Thyroid gland (tissue), 4 donors: Measurements from ENCODE around the gene BCR. TPM values are rescaled to one million over a fixed set of nuclear protein-coding genes. Genes with fewer than 3 reads are reported as not detected.

Experiments used
- DNase-seq, 2 donors: peaks; one replicate each; pipeline ENCODE4 v3.0.0-alpha.2; 2019
- H3K27ac ChIP-seq, 3 donors: fragments of 200-600 bp; sonication (generic); 1 replicate in 2 of 3; 2 replicates in 1 of 3; pipeline ENCODE4 v1.5.1; 2016 to 2019; ENCODE audit warnings: mild to moderate bottlenecking in 1 of 3, moderate library complexity in 1 of 3
- H3K27me3 ChIP-seq: fragments of 200-600 bp; sonication (generic); one replicate; pipeline ENCODE4 v1.5.1; 2019
- H3K36me3 ChIP-seq, 2 donors: fragments of 200-600 bp; sonication (generic); one replicate each; pipeline ENCODE4 v1.5.1; 2016 to 2019
- H3K4me1 ChIP-seq, 2 donors: fragments of 200-600 bp; sonication (generic); one replicate each; pipeline ENCODE4 v1.5.1; 2017 to 2019
- H3K4me3 ChIP-seq, 3 donors: fragments of 200-600 bp; sonication (generic); replicated peaks in 1 of 3; 1 replicate in 2 of 3; 2 replicates in 1 of 3; pipeline ENCODE4 v1.5.1; 2016; ENCODE audit warnings: mild to moderate bottlenecking in 1 of 3
- H3K9me3 ChIP-seq: fragments of 200-600 bp; sonication (generic); one replicate; pipeline ENCODE4 v1.5.1; 2017
- POLR2A ChIP-seq, 2 donors: fragments of 450-650 bp; IDR thresholded peaks; one replicate each; pipeline ENCODE4 v1.6.1; 2017; ENCODE audit warnings: antibody characterized with exemption in 2 of 2, mild to moderate bottlenecking in 2 of 2, moderate library complexity in 1 of 2
- WGBS, 2 donors: methylation state at CpG; one replicate each; pipeline ENCODE4 v1.1.5; 2017; 5-methylcytosine and 5-hydroxymethylcytosine counted together
- intact Hi-C: fragments of 100-400 bp; cut with DNase I; formaldehyde crosslinking; loops from one replicate; pipeline ENCODE4 v1.15.1; 2023
- total RNA-seq, 4 donors: library from RNA; depleted of rRNA; stranded (reverse); fragments of >200 nt; gene quantifications; one replicate each; pipeline ENCODE4 v1.2.3, GENCODE V29; 2016
- TF ChIP-seq, protein P1 (sequence below), 6 experiments: fragments of 200-600 bp in 3 of 6; fragments of 450-650 bp in 3 of 6; sonication (generic) in 3 of 6; IDR thresholded peaks; one replicate each; pipeline ENCODE4 v1.5.1; 2016 to 2019; ENCODE audit warnings: antibody characterized with exemption in 6 of 6, mild to moderate bottlenecking in 2 of 6, inconsistent platforms in 1 of 6, moderate library complexity in 1 of 6

Gene BCR
- total RNA-seq, 4 donors from 2014 or later: 80.1 to 127 (median 87.7) TPM

DNA sequence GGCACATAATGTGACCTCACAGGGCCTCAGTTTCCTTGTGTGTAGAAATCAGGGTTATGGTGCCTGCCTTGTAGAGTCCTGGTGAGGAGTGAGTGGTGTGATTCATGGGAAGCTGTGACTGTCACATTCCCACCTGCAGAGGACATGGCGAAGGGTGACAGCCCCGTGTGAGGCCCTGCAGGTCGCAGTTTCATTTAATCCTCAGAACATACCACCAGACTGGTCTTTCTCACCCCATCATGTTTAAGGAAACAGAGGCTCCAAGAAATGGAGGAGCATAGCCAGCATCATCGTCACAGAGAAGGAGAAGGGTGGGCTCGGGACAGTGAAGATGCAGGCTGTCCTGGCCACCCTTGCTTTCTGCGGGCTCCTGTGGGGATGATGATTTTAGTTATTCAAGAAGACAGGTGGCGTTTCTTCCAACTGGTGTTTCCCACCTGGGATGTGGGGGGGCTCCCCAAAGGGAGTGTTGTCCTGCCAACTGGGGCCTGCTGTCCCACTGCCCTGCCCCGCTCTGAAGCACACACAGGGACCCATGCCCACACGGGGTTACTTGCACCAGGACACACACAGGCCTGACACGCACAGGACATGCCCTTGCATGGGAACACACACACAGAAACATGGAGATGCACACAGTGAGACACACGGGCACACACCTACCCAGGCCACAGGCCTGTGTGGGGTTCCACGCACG lies 100.2 kb downstream of the BCR start:
- Histone ChIP-seq H3K27me3 (no peaks in the 10 kb centered on the region), H3K36me3 (peaks cover 18 to 24% of the 10 kb centered on the region in 2 donors), H3K27ac (peak overlapping the region in 1 of 3 donors; percentile 90), H3K9me3 (no peaks in the 10 kb centered on the region), H3K4me1 (peaks cover 20 to 58% of the 10 kb centered on the region in 2 donors), H3K4me3 (no peak overlapping the region)
- no peak for DNase-seq
- intact Hi-C loops: loop anchor here (2.0 kb wide), 1 partner anchor 102 kb away; no protein-coding TSS in a partner anchor
- no peak for TF ChIP-seq POLR2A (IDR thresholded peaks at IDR 0.05)
- TF ChIP-seq, protein P1, sequence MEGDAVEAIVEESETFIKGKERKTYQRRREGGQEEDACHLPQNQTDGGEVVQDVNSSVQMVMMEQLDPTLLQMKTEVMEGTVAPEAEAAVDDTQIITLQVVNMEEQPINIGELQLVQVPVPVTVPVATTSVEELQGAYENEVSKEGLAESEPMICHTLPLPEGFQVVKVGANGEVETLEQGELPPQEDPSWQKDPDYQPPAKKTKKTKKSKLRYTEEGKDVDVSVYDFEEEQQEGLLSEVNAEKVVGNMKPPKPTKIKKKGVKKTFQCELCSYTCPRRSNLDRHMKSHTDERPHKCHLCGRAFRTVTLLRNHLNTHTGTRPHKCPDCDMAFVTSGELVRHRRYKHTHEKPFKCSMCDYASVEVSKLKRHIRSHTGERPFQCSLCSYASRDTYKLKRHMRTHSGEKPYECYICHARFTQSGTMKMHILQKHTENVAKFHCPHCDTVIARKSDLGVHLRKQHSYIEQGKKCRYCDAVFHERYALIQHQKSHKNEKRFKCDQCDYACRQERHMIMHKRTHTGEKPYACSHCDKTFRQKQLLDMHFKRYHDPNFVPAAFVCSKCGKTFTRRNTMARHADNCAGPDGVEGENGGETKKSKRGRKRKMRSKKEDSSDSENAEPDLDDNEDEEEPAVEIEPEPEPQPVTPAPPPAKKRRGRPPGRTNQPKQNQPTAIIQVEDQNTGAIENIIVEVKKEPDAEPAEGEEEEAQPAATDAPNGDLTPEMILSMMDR (IDR thresholded peaks at IDR 0.05): no peak
- WGBS, 2 donors: 94% methylated on average over 10 to 11 of the region's 13 CpGs

DNA sequence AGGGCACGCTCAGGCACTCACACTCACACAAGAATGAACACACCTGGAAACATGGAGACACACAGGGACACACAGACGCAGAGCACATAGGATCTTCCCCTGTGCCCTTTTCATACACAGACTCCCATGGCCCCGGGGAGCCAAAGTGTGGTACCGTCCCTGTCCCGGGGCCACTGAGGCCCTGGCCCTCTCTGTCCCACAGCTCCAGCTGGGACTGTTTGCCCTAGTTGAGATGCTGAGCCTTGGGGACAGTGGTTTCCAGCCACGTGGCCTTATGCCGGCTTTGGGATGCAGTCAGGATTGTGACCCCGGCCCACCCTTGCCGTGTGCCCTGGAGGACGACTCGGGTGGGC lies 100.7 kb downstream of the BCR start:
- no peak for DNase-seq
- intact Hi-C loops: loop anchor here (2.0 kb wide), 1 partner anchor 102 kb away; no protein-coding TSS in a partner anchor
- H3K4me1 ChIP-seq: peaks cover 20 to 58% of the 10 kb centered on the region in 2 donors
- peaks cover 20 to 25% of the 10 kb centered on the region in 2 donors for H3K36me3 ChIP-seq
- TF ChIP-seq, protein P1 (IDR thresholded peaks at IDR 0.05): no peak
- TF ChIP-seq POLR2A (IDR thresholded peaks at IDR 0.05): no peak
- no peaks in the 10 kb centered on the region for H3K27me3 ChIP-seq
- H3K9me3 ChIP-seq: no peaks in the 10 kb centered on the region
- H3K27ac ChIP-seq: peak overlapping the region in 1 of 3 donors; percentile 84
- 91 to 100% methylated on average over 4 of the region's 11 CpGs for WGBS, 2 donors
- H3K4me3 ChIP-seq: no peak overlapping the region

DNA sequence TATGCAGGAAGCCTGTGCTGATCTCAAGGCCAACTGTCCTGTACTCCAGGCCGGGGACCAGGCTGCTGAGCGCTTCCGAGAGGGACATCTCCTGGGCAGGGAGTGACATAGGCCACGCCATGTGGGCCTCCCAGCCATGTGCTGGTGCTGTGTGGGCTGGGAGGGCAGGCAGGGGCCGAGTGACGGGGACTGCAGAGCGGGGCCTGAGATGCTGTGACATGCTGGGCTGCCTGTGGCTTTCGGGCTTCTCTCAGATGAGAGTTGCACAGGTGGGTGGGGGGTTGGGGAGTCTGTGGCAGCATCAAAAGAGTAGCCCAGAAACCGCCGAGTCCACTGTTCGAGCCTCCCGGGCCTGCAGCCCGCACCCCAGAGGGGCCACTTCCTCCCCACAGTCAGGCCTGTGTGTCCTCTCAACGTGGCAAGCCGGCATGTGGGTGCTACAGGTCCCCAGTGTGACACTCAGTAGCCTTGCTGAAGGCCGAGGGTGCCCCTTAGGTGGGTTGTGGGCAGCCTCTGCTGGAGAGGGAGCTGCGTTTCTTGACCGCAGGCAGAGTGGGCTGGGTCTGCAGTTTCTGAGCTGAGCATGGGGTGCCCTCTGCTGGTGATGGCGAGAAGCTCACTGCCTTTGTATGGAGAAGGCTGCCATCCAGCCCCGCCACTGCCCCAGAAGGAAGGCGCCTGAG lies 101.2 kb downstream of the BCR start:
- Histone ChIP-seq H3K4me1 (peaks cover 20 to 58% of the 10 kb centered on the region in 2 donors), H3K4me3 (no peak overlapping the region), H3K27me3 (no peaks in the 10 kb centered on the region), H3K9me3 (no peaks in the 10 kb centered on the region), H3K36me3 (peaks cover 23 to 29% of the 10 kb centered on the region in 2 donors), H3K27ac (peak overlapping the region in 1 of 3 donors; percentile 84)
- WGBS, 2 donors: 58 to 74% methylated on average over 8 to 16 of the region's 21 CpGs
- TF ChIP-seq POLR2A (IDR thresholded peaks at IDR 0.05): no peak
- TF ChIP-seq, protein P1 (IDR thresholded peaks at IDR 0.05): peak; percentile 72 to 96 (median 92)
- DNase-seq: peak; percentile 84 to 85
- intact Hi-C loops: loop anchor here (2.0 kb wide), 1 partner anchor 103 kb away; no protein-coding TSS in a partner anchor

DNA sequence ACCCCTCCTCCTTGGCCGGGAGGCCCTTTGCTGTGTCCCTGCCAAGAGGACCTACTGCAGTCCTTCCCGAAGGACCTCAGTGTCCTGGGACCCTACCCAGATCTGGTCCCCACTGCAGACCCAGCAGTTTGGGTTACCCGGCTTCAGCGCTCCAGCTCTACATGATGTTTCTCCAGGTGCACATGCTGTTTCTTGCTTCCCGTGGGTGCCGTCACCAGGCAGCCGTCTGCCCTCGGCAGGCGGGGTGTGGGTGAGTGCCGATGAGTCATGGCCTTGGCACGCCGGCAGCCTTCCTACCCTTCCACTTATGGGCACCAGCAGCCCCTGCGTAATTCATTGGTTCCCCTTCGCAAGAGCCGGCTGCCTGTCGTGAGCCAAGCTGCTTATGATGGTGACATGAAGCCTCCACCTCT lies 101.8 kb downstream of the BCR start:
- peak; percentile 40 to 58 for DNase-seq

More for the DNA sequence above, 101.8 kb downstream of the BCR start:
- 63 to 70% methylated on average over 4 to 6 of the region's 16 CpGs for WGBS, 2 donors
- no peaks in the 10 kb centered on the region for H3K27me3 ChIP-seq
- H3K36me3 ChIP-seq: peaks cover 25 to 34% of the 10 kb centered on the region in 2 donors
- peaks cover 20 to 58% of the 10 kb centered on the region in 2 donors for H3K4me1 ChIP-seq
- H3K9me3 ChIP-seq: no peaks in the 10 kb centered on the region
- peak overlapping the region in 1 of 3 donors; percentile 84 for H3K27ac ChIP-seq
- no peak for TF ChIP-seq POLR2A (IDR thresholded peaks at IDR 0.05)
- TF ChIP-seq, protein P1 (IDR thresholded peaks at IDR 0.05): peak in 2 of 6 experiments; percentile 4 to 28
- H3K4me3 ChIP-seq: no peak overlapping the region
- intact Hi-C loops: no loop called here
